Activated CD4-positive, alpha-beta T cell treated with anti-CD3 and anti-CD28 coated beads, Interleukin-2, amount 50 U/mL, for 16 hours (primary cell): ENCODE results near the gene TMEM144.

Experiments used
- DNase-seq: peaks from one replicate; pipeline ENCODE4 v3.0.0-alpha.2; 2020

Gene TMEM144

GRCh38 chr4:158302076-158302866 is 92.0 kb downstream of the TMEM144 start:
- no peak for DNase-seq

- no peak for DNase-seq
Observed at GRCh38 chr4:158304694-158305093, 94.4 kb downstream of the TMEM144 start.
